GM19043 (cell line): ENCODE results near the gene LMO3.

Source experiments
- ATAC-seq: cut with Tn5 transposase; IDR thresholded peaks from one replicate; pipeline ENCODE4 v1.9.1; 2021; ENCODE audit warnings: low read depth; ENCODE audit not compliant: unreplicated experiment

Gene LMO3

GRCh38 chr12:16606117-16606200, at the start of gene LMO3:
TSS of gene LMO3 (minus strand) at chr12:16606162. CDS start at chr12:16600860, 5,302 bp downstream.
- ATAC-seq = no peak

GRCh38 chr12:16636435-16637055, 30.6 kb upstream of the LMO3 start:
- ATAC-seq = peak; percentile 85

GRCh38 chr12:16634786-16635185, 28.8 kb upstream of the LMO3 start:
- no peak for ATAC-seq

- no peak for ATAC-seq
Measured at GRCh38 chr12:16626991-16627390, 21.0 kb upstream of the LMO3 start.

GRCh38 chr12:16622338-16622737, 16.4 kb upstream of the LMO3 start:
- ATAC-seq = no peak

GRCh38 chr12:16619537-16619936, 13.6 kb upstream of the LMO3 start:
- ATAC-seq = no peak

- ATAC-seq = no peak
Measured at GRCh38 chr12:16618256-16618655, 12.3 kb upstream of the LMO3 start.

GRCh38 chr12:16613199-16613598, 7.2 kb upstream of the LMO3 start:
- ATAC-seq = no peak

- ATAC-seq = no peak
Measured at GRCh38 chr12:16612647-16613046, 6.7 kb upstream of the LMO3 start.

- no peak for ATAC-seq
Measured at GRCh38 chr12:16611146-16611545, 5.2 kb upstream of the LMO3 start.

GRCh38 chr12:16610743-16611142, 4.8 kb upstream of the LMO3 start:
- ATAC-seq = no peak

GRCh38 chr12:16610001-16610585, 4.1 kb upstream of the LMO3 start:
- ATAC-seq = no peak

GRCh38 chr12:16608946-16609539, 3.1 kb upstream of the LMO3 start:
- ATAC-seq = no peak

- ATAC-seq = no peak
Measured at GRCh38 chr12:16607906-16608775, 2.2 kb upstream of the LMO3 start.

- ATAC-seq = no peak
Measured at GRCh38 chr12:16606991-16607390, 1.0 kb upstream of the LMO3 start.

GRCh38 chr12:16606201-16606849, 363 bp upstream of the LMO3 start:
- ATAC-seq = peak; percentile 34

GRCh38 chr12:16605642-16606116, 283 bp downstream of the LMO3 start:
- no peak for ATAC-seq

GRCh38 chr12:16604596-16605252, 1.2 kb downstream of the LMO3 start:
- no peak for ATAC-seq

GRCh38 chr12:16603916-16604575, 1.9 kb downstream of the LMO3 start:
- ATAC-seq = no peak

GRCh38 chr12:16603260-16603915, 2.6 kb downstream of the LMO3 start:
- no peak for ATAC-seq
